Measurements from ENCODE around the gene PPP3CB. TPM values are rescaled to one million over a fixed set of nuclear protein-coding genes. Genes with fewer than 3 reads are reported as not detected.

Gene PPP3CB
- total and polyA plus RNA-seq, 7 donors, result 21.0 to 103 (median 75.5) TPM

DNA sequence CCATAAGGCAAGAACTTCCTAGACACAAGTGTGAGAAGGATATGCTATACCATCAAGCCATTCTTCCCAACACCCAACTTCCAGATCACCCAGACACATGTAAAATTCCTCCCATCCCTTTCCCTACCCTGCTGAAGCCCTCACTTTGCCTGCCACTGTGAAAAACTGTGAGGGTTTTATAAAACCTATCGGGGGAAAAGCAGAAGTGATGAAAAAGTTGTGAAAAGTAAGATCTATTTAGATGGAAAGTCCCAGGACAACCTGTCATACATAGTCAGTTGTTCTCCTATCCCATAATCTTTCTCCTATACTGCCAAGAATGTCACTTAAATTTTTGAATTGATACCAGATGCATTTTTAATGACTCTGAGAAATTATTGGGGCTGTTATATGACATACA is 39.0 kb upstream of the PPP3CB start:
- no peak for DNase-seq
- Histone ChIP-seq H3K36me3 (peaks cover 5 to 77% (median 29%) of the 10 kb centered on the region in 4 donors), H3K27me3 (no peaks in the 10 kb centered on the region), H3K4me1 (no peaks in the 10 kb centered on the region), H3K27ac (no peak overlapping the region), H3K9me3 (no peaks in the 10 kb centered on the region), H3K4me3 (no peak overlapping the region)
- WGBS, 2 donors, result 88 to 95% methylated on average over 1 of the region's 1 CpG
- intact Hi-C loops (cut with DNase I), result no loop called here
- TF ChIP-seq POLR2AphosphoS5 (IDR thresholded peaks at IDR 0.05) (no peak), EP300 (IDR thresholded peaks at IDR 0.05) (no peak), POLR2A (IDR thresholded peaks at IDR 0.05) (no peak)
- TF ChIP-seq, protein P1, sequence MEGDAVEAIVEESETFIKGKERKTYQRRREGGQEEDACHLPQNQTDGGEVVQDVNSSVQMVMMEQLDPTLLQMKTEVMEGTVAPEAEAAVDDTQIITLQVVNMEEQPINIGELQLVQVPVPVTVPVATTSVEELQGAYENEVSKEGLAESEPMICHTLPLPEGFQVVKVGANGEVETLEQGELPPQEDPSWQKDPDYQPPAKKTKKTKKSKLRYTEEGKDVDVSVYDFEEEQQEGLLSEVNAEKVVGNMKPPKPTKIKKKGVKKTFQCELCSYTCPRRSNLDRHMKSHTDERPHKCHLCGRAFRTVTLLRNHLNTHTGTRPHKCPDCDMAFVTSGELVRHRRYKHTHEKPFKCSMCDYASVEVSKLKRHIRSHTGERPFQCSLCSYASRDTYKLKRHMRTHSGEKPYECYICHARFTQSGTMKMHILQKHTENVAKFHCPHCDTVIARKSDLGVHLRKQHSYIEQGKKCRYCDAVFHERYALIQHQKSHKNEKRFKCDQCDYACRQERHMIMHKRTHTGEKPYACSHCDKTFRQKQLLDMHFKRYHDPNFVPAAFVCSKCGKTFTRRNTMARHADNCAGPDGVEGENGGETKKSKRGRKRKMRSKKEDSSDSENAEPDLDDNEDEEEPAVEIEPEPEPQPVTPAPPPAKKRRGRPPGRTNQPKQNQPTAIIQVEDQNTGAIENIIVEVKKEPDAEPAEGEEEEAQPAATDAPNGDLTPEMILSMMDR (IDR thresholded peaks at IDR 0.05), result no peak

DNA sequence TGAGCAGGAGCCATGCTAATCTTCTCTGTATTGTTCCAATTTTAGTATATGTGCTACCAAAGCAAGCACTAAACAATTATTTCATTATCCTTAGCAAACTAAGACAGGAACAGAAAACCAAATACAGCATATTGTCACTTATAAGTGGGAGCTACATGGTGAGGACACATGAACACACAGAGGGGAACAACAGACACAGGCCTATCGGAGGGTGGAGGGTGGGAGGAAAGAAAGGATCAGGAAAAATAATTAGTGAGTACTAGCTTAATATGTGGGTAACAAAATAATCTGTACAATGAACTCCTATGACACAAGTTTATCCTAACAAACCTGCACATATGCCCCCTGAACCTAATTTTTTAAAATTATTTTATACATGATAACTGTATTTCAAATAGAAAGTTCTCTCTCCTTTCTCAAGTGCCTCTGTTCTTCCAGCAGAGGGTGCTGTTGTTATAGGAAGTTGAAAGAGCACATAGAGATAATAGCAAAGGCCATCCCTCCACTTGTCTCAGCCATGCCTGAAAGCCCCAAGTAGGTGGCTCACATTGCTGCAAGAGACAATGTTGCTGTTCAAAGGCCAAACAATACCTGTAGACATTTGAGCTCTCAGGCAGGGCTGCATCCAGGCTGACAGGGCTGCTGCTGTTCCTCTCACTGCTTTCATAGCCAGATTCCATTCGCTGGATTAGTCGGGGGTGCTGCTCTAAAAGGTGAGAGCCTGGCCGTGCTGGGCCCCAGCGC is 33.4 kb upstream of the PPP3CB start:
- 94 to 97% methylated on average over 5 of the region's 5 CpGs for WGBS, 2 donors
- no peaks in the 10 kb centered on the region for H3K9me3 ChIP-seq
- no peak for TF ChIP-seq POLR2A (IDR thresholded peaks at IDR 0.05)
- TF ChIP-seq, protein P1 (IDR thresholded peaks at IDR 0.05), result peak; percentile 57 to 85 (median 80)
- DNase-seq, result peak; percentile 67
- peaks cover 13 to 77% (median 27%) of the 10 kb centered on the region in 4 donors for H3K36me3 ChIP-seq
- H3K4me1 ChIP-seq, result no peaks in the 10 kb centered on the region
- H3K4me3 ChIP-seq, result no peak overlapping the region
- peak overlapping the region in 1 of 4 donors; percentile 4 for H3K27ac ChIP-seq
- no peaks in the 10 kb centered on the region for H3K27me3 ChIP-seq
- intact Hi-C loops (cut with DNase I), result loop anchor here (1.0 kb wide), 1 partner anchor 115 kb away; no protein-coding TSS in a partner anchor

DNA sequence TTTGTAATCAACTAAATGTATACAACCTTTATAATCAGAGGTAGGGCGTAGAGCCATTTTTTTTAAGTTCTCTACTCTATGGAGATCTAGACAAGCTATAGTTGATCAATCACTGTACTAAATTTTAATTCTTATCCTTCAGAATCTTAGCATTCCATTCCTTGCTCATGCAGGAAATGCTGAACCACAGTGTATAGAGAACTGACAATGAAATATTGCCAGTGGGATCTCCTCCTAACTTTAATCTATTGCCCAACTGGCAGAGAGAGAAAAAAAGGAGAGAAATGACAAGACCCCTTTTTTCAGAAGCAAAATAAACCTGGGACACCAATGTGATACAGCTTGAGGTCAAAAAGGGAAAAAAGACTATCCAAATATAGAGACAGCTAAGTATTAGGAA is 26.4 kb upstream of the PPP3CB start:
- H3K36me3 ChIP-seq, result peaks cover 37 to 96% (median 51%) of the 10 kb centered on the region in 4 donors
- intact Hi-C loops (cut with DNase I), result no loop called here
- no peak overlapping the region for H3K27ac ChIP-seq
- TF ChIP-seq POLR2AphosphoS5 (IDR thresholded peaks at IDR 0.05) (no peak), EP300 (IDR thresholded peaks at IDR 0.05) (no peak)
- TF ChIP-seq, protein P1 (IDR thresholded peaks at IDR 0.05), result no peak
- no peaks in the 10 kb centered on the region for H3K27me3 ChIP-seq
- H3K9me3 ChIP-seq, result no peaks in the 10 kb centered on the region
- WGBS, 2 donors, result 92% methylated on average over 1 of the region's 1 CpG
- no peaks in the 10 kb centered on the region for H3K4me1 ChIP-seq
- no peak overlapping the region for H3K4me3 ChIP-seq
- no peak for DNase-seq

DNA sequence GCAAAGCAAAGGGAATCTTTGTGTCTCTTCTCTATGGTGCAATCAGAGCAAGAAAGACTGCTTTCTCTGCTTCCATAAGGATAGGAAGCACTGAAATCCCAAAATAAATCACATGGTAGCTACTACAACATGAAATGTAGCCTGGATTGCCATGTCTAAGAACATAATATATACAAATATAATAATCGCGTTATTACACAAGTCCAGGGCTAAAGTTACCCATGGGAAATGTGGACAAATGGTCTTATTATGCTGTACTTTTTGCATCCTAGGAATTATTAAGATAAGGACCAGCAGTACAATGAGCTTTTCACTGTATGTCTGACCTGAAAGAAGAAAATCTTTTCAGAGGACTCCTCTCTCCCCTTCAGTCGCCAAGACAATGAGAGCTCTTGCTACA is 23.5 kb upstream of the PPP3CB start:
- Histone ChIP-seq H3K27me3 (no peaks in the 10 kb centered on the region), H3K9me3 (no peaks in the 10 kb centered on the region), H3K4me1 (no peaks in the 10 kb centered on the region), H3K4me3 (no peak overlapping the region), H3K36me3 (peaks cover 32 to 98% (median 55%) of the 10 kb centered on the region in 4 donors), H3K27ac (no peak overlapping the region)
- DNase-seq, result no peak
- TF ChIP-seq POLR2A (IDR thresholded peaks at IDR 0.05) (no peak), POLR2AphosphoS5 (IDR thresholded peaks at IDR 0.05) (no peak), EP300 (IDR thresholded peaks at IDR 0.05) (no peak)
- TF ChIP-seq, protein P1 (IDR thresholded peaks at IDR 0.05), result no peak
- WGBS, 2 donors, result 95 to 97% methylated on average over 3 of the region's 3 CpGs
- intact Hi-C loops (cut with DNase I), result no loop called here
